Panc1 (cell line): ENCODE results near the gene MAD1L1. TPM values are rescaled to one million over a fixed set of nuclear protein-coding genes. Genes with fewer than 3 reads are reported as not detected.
A peak's percentile ranks its signal among the peaks of the same experiment; 100 is the strongest.

Experiments used
- ATAC-seq: fragments of 200-7000 bp; cut with Tn5 transposase; 2 replicates; pipeline ENCODE4 v1.9.1; 2020; ENCODE audit warnings: mild to moderate bottlenecking, moderate library complexity
- BruUV-seq: library from RNA; stranded (reverse); fragments of 400-500 nt; replicated peaks from 2 replicates; lab custom pipeline; 2021; lab: Mats Ljungman, UMichigan
- CTCF ChIA-PET: fragments of 300-600 bp; sonication (Branson Sonifier 250); formaldehyde crosslinking; loops from one replicate; lab custom pipeline; 2022; ENCODE audit warnings: antibody characterized with exemption; lab: Charles Lee
- POLR2A ChIA-PET: fragments of 300-600 bp; sonication (Branson Sonifier 250); formaldehyde crosslinking; loops from one replicate; lab custom pipeline; 2022; ENCODE audit warnings: antibody characterized with exemption; lab: Charles Lee
- DNase-seq: peaks from one replicate; pipeline ENCODE4 v3.0.0-alpha.2; 2010; ENCODE audit warnings: low read depth, low spot score
- H3K27ac ChIP-seq: 2 replicates; pipeline ENCODE4 v1.5.1; 2011; ENCODE audit warnings: mild to moderate bottlenecking, low read length, inconsistent platforms
- H3K27me3 ChIP-seq: fragments of 200-500 bp; sonication (Bioruptor generic); 2 replicates; pipeline ENCODE4 v1.6.0; 2014; ENCODE audit warnings: low read length, inconsistent platforms; ENCODE audit not compliant: control insufficient read depth, insufficient read depth
- H3K36me3 ChIP-seq: fragments of 200-500 bp; sonication (Bioruptor generic); 2 replicates; pipeline ENCODE4 v1.5.1; 2014; ENCODE audit warnings: inconsistent platforms, mild to moderate bottlenecking, low read length, moderate library complexity; ENCODE audit not compliant: control insufficient read depth, insufficient read depth
- H3K4me1 ChIP-seq: 2 replicates; pipeline ENCODE4 v1.5.1; 2011; ENCODE audit warnings: inconsistent platforms, mild to moderate bottlenecking, low read length, moderate library complexity; ENCODE audit not compliant: control insufficient read depth, insufficient read depth
- H3K4me3 ChIP-seq, 2 experiments: 2 replicates each; pipeline ENCODE4 v1.5.1; 2011 to 2012; ENCODE audit warnings: low read depth in 2 of 2, low read length in 2 of 2, mild to moderate bottlenecking in 2 of 2, inconsistent platforms in 1 of 2, moderate library complexity in 1 of 2
- H3K9me3 ChIP-seq: fragments of 200-500 bp; sonication (Bioruptor generic); 2 replicates; pipeline ENCODE4 v1.5.1; 2014; ENCODE audit warnings: low read depth, mild to moderate bottlenecking, inconsistent platforms, low read length, moderate library complexity; ENCODE audit not compliant: control insufficient read depth, insufficient read depth
- POLR2AphosphoS5 ChIP-seq: IDR thresholded peaks from 2 replicates; pipeline ENCODE4 v1.6.1; 2012; ENCODE audit warnings: mild to moderate bottlenecking, low read depth, low read length, moderate library complexity
- SIN3A ChIP-seq: IDR thresholded peaks from 2 replicates; pipeline ENCODE4 v1.6.1; 2012; ENCODE audit warnings: low read depth, mild to moderate bottlenecking, low read length, moderate library complexity, borderline replicate concordance; ENCODE audit not compliant: insufficient read depth
- TCF7L2 ChIP-seq: IDR thresholded peaks from 2 replicates; pipeline ENCODE4 v1.6.1; 2011; ENCODE audit warnings: mild to moderate bottlenecking, low read depth, low read length, inconsistent platforms
- in situ Hi-C: cut with HindIII; loops from 2 replicates; pipeline ENCODE4 v1.10.0; 2016; ENCODE audit warnings: low sequenced_read_pairs, low pct_unique_long_range_greater_than_20kb
- intact Hi-C: fragments of 100-400 bp; cut with micrococcal nuclease; formaldehyde crosslinking; loops from one replicate; pipeline ENCODE4 v1.10.0; 2022; ENCODE audit not compliant: unreplicated experiment
- total RNA-seq: library from RNA; stranded (reverse); gene quantifications from one replicate; pipeline ENCODE4 v1.2.1, GENCODE V29; 2021; ENCODE audit not compliant: unreplicated experiment
- TF ChIP-seq, protein P1 (sequence below), 2 experiments: IDR thresholded peaks; 2 replicates each; pipeline ENCODE4 v1.6.1; 2011 to 2012; ENCODE audit warnings: low read depth in 2 of 2, control low read depth in 1 of 2, low read length in 1 of 2, mild to moderate bottlenecking in 1 of 2, moderate library complexity in 1 of 2; ENCODE audit not compliant: insufficient read depth in 1 of 2
- TF ChIP-seq, protein P2 (sequence below): fragments of 450-650 bp; IDR thresholded peaks from 2 replicates; pipeline ENCODE4 v1.5.1; 2017; ENCODE audit warnings: mild to moderate bottlenecking

Gene MAD1L1
- total RNA-seq, 1 experiment from 2014 or later = 70.8 TPM

DNA sequence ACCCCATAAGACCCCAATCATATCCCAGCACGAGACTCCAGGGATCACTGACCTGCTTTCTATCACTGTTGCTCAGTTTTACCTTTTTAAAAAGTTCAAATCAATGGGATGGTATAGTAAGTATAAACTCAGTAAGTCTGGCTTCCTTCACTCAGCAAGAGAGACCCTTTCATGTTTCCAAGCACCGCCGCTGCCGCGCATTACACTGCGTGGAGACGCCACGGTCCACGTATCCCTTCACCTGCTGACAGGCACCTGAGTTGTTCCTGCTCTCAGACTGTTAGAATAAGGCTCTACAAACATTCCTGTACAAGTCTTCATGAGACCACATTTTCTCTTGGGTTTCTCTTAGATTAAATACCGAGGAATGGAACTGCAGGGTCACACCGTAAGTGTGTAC is 28.3 kb downstream of the MAD1L1 start:
- in situ Hi-C loops = no loop called here
- peaks cover 9% of the 10 kb centered on the region for H3K36me3 ChIP-seq
- intact Hi-C loops = no loop called here
- H3K27ac ChIP-seq = no peak overlapping the region
- no peak for DNase-seq
- no peaks in the 10 kb centered on the region for H3K27me3 ChIP-seq
- H3K9me3 ChIP-seq = no peaks in the 10 kb centered on the region
- BruUV-seq = no TSS peak
- no peak for ATAC-seq
- H3K4me1 ChIP-seq = no peaks in the 10 kb centered on the region
- no peak overlapping the region for H3K4me3 ChIP-seq
- POLR2A ChIA-PET = no interaction called here
- CTCF ChIA-PET = no interaction called here
- TF ChIP-seq, protein P1, sequence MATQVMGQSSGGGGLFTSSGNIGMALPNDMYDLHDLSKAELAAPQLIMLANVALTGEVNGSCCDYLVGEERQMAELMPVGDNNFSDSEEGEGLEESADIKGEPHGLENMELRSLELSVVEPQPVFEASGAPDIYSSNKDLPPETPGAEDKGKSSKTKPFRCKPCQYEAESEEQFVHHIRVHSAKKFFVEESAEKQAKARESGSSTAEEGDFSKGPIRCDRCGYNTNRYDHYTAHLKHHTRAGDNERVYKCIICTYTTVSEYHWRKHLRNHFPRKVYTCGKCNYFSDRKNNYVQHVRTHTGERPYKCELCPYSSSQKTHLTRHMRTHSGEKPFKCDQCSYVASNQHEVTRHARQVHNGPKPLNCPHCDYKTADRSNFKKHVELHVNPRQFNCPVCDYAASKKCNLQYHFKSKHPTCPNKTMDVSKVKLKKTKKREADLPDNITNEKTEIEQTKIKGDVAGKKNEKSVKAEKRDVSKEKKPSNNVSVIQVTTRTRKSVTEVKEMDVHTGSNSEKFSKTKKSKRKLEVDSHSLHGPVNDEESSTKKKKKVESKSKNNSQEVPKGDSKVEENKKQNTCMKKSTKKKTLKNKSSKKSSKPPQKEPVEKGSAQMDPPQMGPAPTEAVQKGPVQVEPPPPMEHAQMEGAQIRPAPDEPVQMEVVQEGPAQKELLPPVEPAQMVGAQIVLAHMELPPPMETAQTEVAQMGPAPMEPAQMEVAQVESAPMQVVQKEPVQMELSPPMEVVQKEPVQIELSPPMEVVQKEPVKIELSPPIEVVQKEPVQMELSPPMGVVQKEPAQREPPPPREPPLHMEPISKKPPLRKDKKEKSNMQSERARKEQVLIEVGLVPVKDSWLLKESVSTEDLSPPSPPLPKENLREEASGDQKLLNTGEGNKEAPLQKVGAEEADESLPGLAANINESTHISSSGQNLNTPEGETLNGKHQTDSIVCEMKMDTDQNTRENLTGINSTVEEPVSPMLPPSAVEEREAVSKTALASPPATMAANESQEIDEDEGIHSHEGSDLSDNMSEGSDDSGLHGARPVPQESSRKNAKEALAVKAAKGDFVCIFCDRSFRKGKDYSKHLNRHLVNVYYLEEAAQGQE (IDR thresholded peaks at IDR 0.05; ENCODE audit: insufficient read depth in 1 of 2, low read depth in 2 of 2, low read length in 1 of 2) = no peak
- TF ChIP-seq TCF7L2 (no peak), SIN3A (no peak), POLR2AphosphoS5 (no peak)
- TF ChIP-seq, protein P2, sequence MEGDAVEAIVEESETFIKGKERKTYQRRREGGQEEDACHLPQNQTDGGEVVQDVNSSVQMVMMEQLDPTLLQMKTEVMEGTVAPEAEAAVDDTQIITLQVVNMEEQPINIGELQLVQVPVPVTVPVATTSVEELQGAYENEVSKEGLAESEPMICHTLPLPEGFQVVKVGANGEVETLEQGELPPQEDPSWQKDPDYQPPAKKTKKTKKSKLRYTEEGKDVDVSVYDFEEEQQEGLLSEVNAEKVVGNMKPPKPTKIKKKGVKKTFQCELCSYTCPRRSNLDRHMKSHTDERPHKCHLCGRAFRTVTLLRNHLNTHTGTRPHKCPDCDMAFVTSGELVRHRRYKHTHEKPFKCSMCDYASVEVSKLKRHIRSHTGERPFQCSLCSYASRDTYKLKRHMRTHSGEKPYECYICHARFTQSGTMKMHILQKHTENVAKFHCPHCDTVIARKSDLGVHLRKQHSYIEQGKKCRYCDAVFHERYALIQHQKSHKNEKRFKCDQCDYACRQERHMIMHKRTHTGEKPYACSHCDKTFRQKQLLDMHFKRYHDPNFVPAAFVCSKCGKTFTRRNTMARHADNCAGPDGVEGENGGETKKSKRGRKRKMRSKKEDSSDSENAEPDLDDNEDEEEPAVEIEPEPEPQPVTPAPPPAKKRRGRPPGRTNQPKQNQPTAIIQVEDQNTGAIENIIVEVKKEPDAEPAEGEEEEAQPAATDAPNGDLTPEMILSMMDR = no peak

DNA sequence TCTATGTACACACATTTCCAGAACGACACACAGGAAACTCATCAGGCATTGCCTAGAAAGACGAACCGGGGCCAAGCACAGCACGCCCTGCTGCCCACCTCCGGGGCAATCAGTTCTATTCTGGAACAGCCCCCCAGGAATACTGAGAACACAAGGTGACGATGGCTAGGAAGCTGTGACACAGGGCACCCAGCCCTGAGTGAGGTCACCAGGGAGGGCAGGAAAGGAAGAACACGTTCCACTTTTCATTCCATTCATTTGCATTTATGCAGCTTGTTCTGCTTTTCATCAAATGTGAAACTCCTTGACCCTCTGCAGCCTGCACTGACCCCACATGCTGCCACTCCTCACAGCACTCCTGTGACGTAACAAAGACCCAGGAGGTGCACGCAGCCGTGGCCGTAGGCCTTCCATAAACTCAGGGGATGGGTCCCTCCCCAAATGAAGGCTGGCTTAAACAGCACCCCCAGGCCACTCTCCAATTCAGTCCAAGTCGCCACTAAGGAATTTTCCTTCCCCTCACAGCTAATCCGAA is 28.9 kb downstream of the MAD1L1 start:
- Histone ChIP-seq H3K27me3 (no peaks in the 10 kb centered on the region), H3K4me3 (no peak overlapping the region), H3K4me1 (no peaks in the 10 kb centered on the region), H3K9me3 (no peaks in the 10 kb centered on the region), H3K27ac (no peak overlapping the region), H3K36me3 (peaks cover 9% of the 10 kb centered on the region)
- ATAC-seq (0 out of 2 replicates have a peak, but pooled peaks have one; percentile 17), DNase-seq (no peak)
- POLR2A ChIA-PET = no interaction called here
- no TSS peak for BruUV-seq
- TF ChIP-seq SIN3A = no peak
- TF ChIP-seq POLR2AphosphoS5 = no peak
- no peak for TF ChIP-seq TCF7L2
- TF ChIP-seq, protein P1 (IDR thresholded peaks at IDR 0.05; ENCODE audit: insufficient read depth in 1 of 2, low read depth in 2 of 2, low read length in 1 of 2) = no peak
- TF ChIP-seq, protein P2 = no peak
- CTCF ChIA-PET = interaction anchor here (0.6 kb wide), 1 partner anchor 12 kb away, joined by 3 read pairs; no protein-coding TSS in a partner anchor
- intact Hi-C loops (no loop called here), in situ Hi-C loops (no loop called here)
